Measurements from ENCODE around the gene MCTP1. TPM values are rescaled to one million over a fixed set of nuclear protein-coding genes. Genes with fewer than 3 reads are reported as not detected.

MCTP1 gene
- total RNA-seq, 1 experiment from 2014 or later: 0.44 TPM

- no peak for TF ChIP-seq REST (IDR thresholded peaks at IDR 0.05; ENCODE audit: low read depth)
Measured at GRCh38 chr5:95164861-95165260, 120.0 kb downstream of the MCTP1 start (continued).

GRCh38 chr5:95163079-95163478, 121.8 kb downstream of the MCTP1 start:
- H3K9ac ChIP-seq (ENCODE audit: low read length): no peak overlapping the region
- no peak overlapping the region for H3K4me2 ChIP-seq (ENCODE audit: low read length)
- H3K27ac ChIP-seq (ENCODE audit: low read depth, low read length): no peak overlapping the region
- H3K9me2 ChIP-seq (ENCODE audit: insufficient read depth): no peaks in the 10 kb centered on the region
- peaks cover 0 to 4% of the 10 kb centered on the region in 2 experiments; a peak in 2 of 4 replicates for H3K4me1 ChIP-seq (ENCODE audit: control insufficient read depth in 1 of 2, insufficient read depth in 2 of 2, low read length in 2 of 2)
- H3K27me3 ChIP-seq (ENCODE audit: insufficient read depth, low read length): no peaks in the 10 kb centered on the region
- ATAC-seq (no peak), DNase-seq (ENCODE audit: low read depth, low spot score) (no peak)
- POLR2A ChIA-PET: no interaction called here
- H3K4me3 ChIP-seq (replicated peaks in 1 of 2; ENCODE audit: low read depth in 1 of 2, low read length in 2 of 2): no peak overlapping the region
- H3K36me3 ChIP-seq (ENCODE audit: control insufficient read depth in 1 of 2, insufficient read depth in 2 of 2, low read length in 2 of 2): no peaks in the 10 kb centered on the region
- no peaks in the 10 kb centered on the region for H4K20me1 ChIP-seq (ENCODE audit: insufficient read depth)
- CTCF ChIA-PET: no interaction called here
- RAD21 ChIA-PET (ENCODE audit: low non-redundant PET in 1 of 2, low total read pairs in 2 of 2, uncharacterized antibody in 2 of 2, unreplicated experiment in 2 of 2): no interaction called here
- no peak overlapping the region for H2AFZ ChIP-seq (ENCODE audit: low read depth, low read length, poor library complexity, severe bottlenecking)
- no peaks in the 10 kb centered on the region for H3K79me2 ChIP-seq (ENCODE audit: insufficient read depth, low read length)
- intact Hi-C loops (cut with micrococcal nuclease): no loop called here
- H3K9me3 ChIP-seq (ENCODE audit: control insufficient read depth in 1 of 2, insufficient read depth in 1 of 2, low read depth in 1 of 2, low read length in 2 of 2): no peaks in the 10 kb centered on the region
- no TSS peak for BruUV-seq (replicated peaks)
- TF ChIP-seq SRF (IDR thresholded peaks at IDR 0.05; ENCODE audit: low read depth) (no peak), ZBTB33 (IDR thresholded peaks at IDR 0.05; ENCODE audit: extremely low read depth, insufficient replicate concordance, low read length) (no peak), EGR1 (IDR thresholded peaks at IDR 0.05; ENCODE audit: low read depth) (no peak), REST (IDR thresholded peaks at IDR 0.05; ENCODE audit: low read depth) (no peak), FOSL1 (IDR thresholded peaks at IDR 0.05; ENCODE audit: low read depth) (no peak), POLR2A (IDR thresholded peaks at IDR 0.05; ENCODE audit: borderline replicate concordance, extremely low read depth, insufficient read depth, insufficient read length) (no peak), POLR2AphosphoS5 (IDR thresholded peaks at IDR 0.05; ENCODE audit: low read depth, low read length) (no peak), MAX (IDR thresholded peaks at IDR 0.05) (no peak), SIN3A (IDR thresholded peaks at IDR 0.05; ENCODE audit: low read depth) (no peak), JUND (IDR thresholded peaks at IDR 0.05) (no peak), TCF7L2 (IDR thresholded peaks at IDR 0.05; ENCODE audit: borderline replicate concordance, extremely low read depth, insufficient read depth, insufficient read length) (no peak), CBX3 (IDR thresholded peaks at IDR 0.05; ENCODE audit: low read depth) (no peak), CEBPB (IDR thresholded peaks at IDR 0.05; ENCODE audit: low read depth) (no peak), CTCF (IDR thresholded peaks at IDR 0.05 in 2 of 3, conservative IDR thresholded peaks at IDR 0.05 in 1 of 3; ENCODE audit: borderline replicate concordance in 1 of 3, insufficient read depth in 1 of 3, low read depth in 2 of 3, low read length in 2 of 3) (no peak), ZFX (IDR thresholded peaks at IDR 0.05) (no peak)

Measured in HCT116 (cell line).